HepG2 (cell line): Measurements from ENCODE around the gene GCLM. TPM values are rescaled to one million over a fixed set of nuclear protein-coding genes. Genes with fewer than 3 reads are reported as not detected.

ENCODE experiments used
- ATM ChIP-seq: fragments of 450-650 bp; IDR thresholded peaks from 2 replicates; pipeline ENCODE4 v1.7.1; 2017; ENCODE audit warnings: mild to moderate bottlenecking, borderline replicate concordance
- BORCS8-MEF2B ChIP-seq: sonication (generic); formaldehyde crosslinking; IDR thresholded peaks from 2 replicates; pipeline ENCODE4 v1.8.0; 2022; ENCODE audit warnings: mild to moderate bottlenecking, missing genetic modification reagents
- CBX5 ChIP-seq: sonication (generic); formaldehyde crosslinking; IDR thresholded peaks from 2 replicates; pipeline ENCODE4 v1.4.0; 2020; ENCODE audit warnings: missing genetic modification reagents, borderline replicate concordance
- FOXC1 ChIP-seq: sonication (generic); formaldehyde crosslinking; IDR thresholded peaks from 2 replicates; pipeline ENCODE4 v1.8.0; 2022; ENCODE audit warnings: mild to moderate bottlenecking, missing genetic modification reagents, borderline replicate concordance
- KLF16 ChIP-seq, 2 experiments: sonication (generic) in 1 of 2; formaldehyde crosslinking in 1 of 2; IDR thresholded peaks; 2 replicates each; pipeline versions ENCODE4 v1.6.1 to v1.8.0; 2016 to 2023; ENCODE audit warnings: missing genetic modification reagents in 2 of 2, missing compliant biosample characterization in 1 of 2
- RARA ChIP-seq: IDR thresholded peaks from 2 replicates; pipeline ENCODE4 v1.6.1; 2016; ENCODE audit warnings: missing genetic modification reagents, missing compliant biosample characterization
- REL ChIP-seq: sonication (generic); formaldehyde crosslinking; conservative IDR thresholded peaks from 2 replicates; pipeline ENCODE4 v1.8.0; 2022; ENCODE audit warnings: mild to moderate bottlenecking, missing genetic modification reagents, moderate library complexity
- RFX3 ChIP-seq: IDR thresholded peaks from 2 replicates; pipeline ENCODE4 v1.6.1; 2016; ENCODE audit warnings: missing biosample characterization, missing genetic modification reagents
- THYN1 ChIP-seq: sonication (generic); formaldehyde crosslinking; IDR thresholded peaks from 2 replicates; pipeline ENCODE4 v1.8.1; 2023; ENCODE audit warnings: low read depth, mild to moderate bottlenecking, moderate library complexity, missing genetic modification reagents, borderline replicate concordance
- ZNF124 ChIP-seq: sonication (generic); formaldehyde crosslinking; IDR thresholded peaks from 2 replicates; pipeline ENCODE4 v1.4.0; 2020; ENCODE audit warnings: missing genetic modification reagents
- ZNF274 ChIP-seq: sonication (generic); formaldehyde crosslinking; IDR thresholded peaks from 2 replicates; pipeline ENCODE4 v1.5.1; 2020; ENCODE audit warnings: mild to moderate bottlenecking, missing genetic modification reagents
- polyA plus RNA-seq, 8 experiments: library from polyadenylated mRNA; depleted of rRNA in 3 of 8; stranded (reverse) in 7 of 8; unstranded in 1 of 8; fragments of >200 nt; fragmentation: Illumina TruSeq in 4 of 8; extraction: Trizol in 4 of 8; gene quantifications; 2 replicates each; pipeline versions ENCODE4 v1.2.1 to v1.2.3, GENCODE V29; 2011 to 2016; ENCODE audit warnings: low read depth in 4 of 8, missing spikeins in 1 of 8, mixed read lengths in 1 of 8; ENCODE audit not compliant: insufficient read depth in 1 of 8
- total RNA-seq, 5 experiments: library from RNA; depleted of rRNA; stranded (reverse); fragments of >200 nt; fragmentation: Illumina TruSeq; extraction: Trizol; gene quantifications; 2 replicates each; pipeline ENCODE4 v1.2.3, GENCODE V29; 2016; ENCODE audit warnings: low read depth in 1 of 5
- TF ChIP-seq, protein P1 (sequence below): sonication (generic); formaldehyde crosslinking; IDR thresholded peaks from 2 replicates; pipeline ENCODE4 v1.4.0; 2020; ENCODE audit warnings: mild to moderate bottlenecking, low read depth, missing genetic modification reagents
- TF ChIP-seq, protein P2 (sequence below): sonication (generic); formaldehyde crosslinking; IDR thresholded peaks from 2 replicates; pipeline ENCODE4 v1.8.0; 2022; ENCODE audit warnings: missing genetic modification reagents, low read depth, mild to moderate bottlenecking, borderline replicate concordance
- TF ChIP-seq, protein P3 (sequence below): sonication (generic); formaldehyde crosslinking; IDR thresholded peaks from 2 replicates; pipeline ENCODE4 v1.4.0; 2020; ENCODE audit warnings: missing genetic modification reagents, borderline replicate concordance
- TF ChIP-seq, protein P4 (sequence below): sonication (generic); formaldehyde crosslinking; IDR thresholded peaks from 2 replicates; pipeline ENCODE4 v1.8.1; 2022; ENCODE audit warnings: mild to moderate bottlenecking, missing genetic modification reagents
- TF ChIP-seq, protein P5 (sequence below): sonication (generic); formaldehyde crosslinking; IDR thresholded peaks from 2 replicates; pipeline ENCODE4 v1.5.1; 2020; ENCODE audit warnings: mild to moderate bottlenecking, missing genetic modification reagents, moderate library complexity
- TF ChIP-seq, protein P6 (sequence below): sonication (generic); formaldehyde crosslinking; IDR thresholded peaks from 2 replicates; pipeline ENCODE4 v1.4.0; 2020; ENCODE audit warnings: missing genetic modification reagents, borderline replicate concordance

GCLM gene
- total and polyA plus RNA-seq, 2 of the 13 experiments (the other 11 are each of a cell fraction or from before 2014, with no cell fraction given): 8.7 to 29.9 TPM

DNA sequence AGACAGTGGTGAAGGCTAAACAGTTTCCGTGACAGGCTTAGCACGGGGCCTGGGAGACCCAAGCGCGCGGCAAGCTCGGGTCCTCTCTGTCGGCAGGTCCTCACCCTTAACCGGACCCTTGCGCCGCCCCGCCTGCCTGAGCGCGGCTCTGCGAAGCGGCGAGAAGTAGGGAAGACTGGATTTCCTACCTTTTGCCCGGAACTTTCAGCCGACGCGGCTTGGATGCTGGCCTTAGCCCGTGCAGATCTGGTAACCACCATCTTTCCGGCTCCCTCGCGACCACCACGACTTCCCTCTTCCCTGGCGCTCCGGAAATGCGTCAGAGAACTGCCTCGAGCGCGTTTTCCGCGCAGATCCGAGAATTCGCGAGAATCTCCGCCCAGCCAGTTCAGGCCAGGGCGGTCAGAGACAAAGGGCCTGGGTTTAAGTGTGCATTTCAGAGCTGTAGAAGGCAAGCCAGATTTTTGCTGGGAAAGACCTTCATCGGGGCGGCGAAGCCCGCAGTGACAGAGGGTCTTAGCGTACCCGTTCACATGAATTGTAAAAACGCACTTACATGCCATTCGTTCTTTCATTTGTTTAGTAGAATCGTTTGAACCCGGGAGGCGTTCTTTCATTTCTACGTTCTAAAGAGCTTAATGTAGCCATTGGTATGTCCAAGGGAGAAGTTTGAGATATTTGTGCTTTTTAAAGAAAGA, 30.2 kb downstream of the GCLM start, which contains the start of gene DNTTIP2 (continued):
- TF ChIP-seq ZNF124 (CRISPR knock-in tag): peak; percentile 95
- TF ChIP-seq RARA: peak; percentile 26; the same call in 1 of the 2 replicates
- TF ChIP-seq REL: peak; percentile 65; the same call in 1 of the 2 replicates
- TF ChIP-seq, protein P1, sequence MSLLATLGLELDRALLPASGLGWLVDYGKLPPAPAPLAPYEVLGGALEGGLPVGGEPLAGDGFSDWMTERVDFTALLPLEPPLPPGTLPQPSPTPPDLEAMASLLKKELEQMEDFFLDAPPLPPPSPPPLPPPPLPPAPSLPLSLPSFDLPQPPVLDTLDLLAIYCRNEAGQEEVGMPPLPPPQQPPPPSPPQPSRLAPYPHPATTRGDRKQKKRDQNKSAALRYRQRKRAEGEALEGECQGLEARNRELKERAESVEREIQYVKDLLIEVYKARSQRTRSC (CRISPR knock-in tag): peak; percentile 29; the same call in 1 of the 2 replicates
- no peak for TF ChIP-seq ATM
- TF ChIP-seq, protein P2, sequence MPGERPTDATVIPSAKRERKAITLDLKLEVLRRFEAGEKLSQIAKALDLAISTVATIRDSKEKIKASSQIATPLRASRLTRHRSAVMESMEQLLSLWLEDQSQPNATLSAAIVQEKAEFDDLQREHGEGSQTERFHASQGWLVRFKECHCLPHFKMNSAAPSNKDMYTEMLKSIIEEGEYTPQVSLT (CRISPR knock-in tag): no peak
- TF ChIP-seq, protein P3, sequence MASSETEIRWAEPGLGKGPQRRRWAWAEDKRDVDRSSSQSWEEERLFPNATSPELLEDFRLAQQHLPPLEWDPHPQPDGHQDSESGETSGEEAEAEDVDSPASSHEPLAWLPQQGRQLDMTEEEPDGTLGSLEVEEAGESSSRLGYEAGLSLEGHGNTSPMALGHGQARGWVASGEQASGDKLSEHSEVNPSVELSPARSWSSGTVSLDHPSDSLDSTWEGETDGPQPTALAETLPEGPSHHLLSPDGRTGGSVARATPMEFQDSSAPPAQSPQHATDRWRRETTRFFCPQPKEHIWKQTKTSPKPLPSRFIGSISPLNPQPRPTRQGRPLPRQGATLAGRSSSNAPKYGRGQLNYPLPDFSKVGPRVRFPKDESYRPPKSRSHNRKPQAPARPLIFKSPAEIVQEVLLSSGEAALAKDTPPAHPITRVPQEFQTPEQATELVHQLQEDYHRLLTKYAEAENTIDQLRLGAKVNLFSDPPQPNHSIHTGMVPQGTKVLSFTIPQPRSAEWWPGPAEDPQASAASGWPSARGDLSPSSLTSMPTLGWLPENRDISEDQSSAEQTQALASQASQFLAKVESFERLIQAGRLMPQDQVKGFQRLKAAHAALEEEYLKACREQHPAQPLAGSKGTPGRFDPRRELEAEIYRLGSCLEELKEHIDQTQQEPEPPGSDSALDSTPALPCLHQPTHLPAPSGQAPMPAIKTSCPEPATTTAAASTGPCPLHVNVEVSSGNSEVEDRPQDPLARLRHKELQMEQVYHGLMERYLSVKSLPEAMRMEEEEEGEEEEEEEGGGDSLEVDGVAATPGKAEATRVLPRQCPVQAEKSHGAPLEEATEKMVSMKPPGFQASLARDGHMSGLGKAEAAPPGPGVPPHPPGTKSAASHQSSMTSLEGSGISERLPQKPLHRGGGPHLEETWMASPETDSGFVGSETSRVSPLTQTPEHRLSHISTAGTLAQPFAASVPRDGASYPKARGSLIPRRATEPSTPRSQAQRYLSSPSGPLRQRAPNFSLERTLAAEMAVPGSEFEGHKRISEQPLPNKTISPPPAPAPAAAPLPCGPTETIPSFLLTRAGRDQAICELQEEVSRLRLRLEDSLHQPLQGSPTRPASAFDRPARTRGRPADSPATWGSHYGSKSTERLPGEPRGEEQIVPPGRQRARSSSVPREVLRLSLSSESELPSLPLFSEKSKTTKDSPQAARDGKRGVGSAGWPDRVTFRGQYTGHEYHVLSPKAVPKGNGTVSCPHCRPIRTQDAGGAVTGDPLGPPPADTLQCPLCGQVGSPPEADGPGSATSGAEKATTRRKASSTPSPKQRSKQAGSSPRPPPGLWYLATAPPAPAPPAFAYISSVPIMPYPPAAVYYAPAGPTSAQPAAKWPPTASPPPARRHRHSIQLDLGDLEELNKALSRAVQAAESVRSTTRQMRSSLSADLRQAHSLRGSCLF (CRISPR knock-in tag): no peak
- TF ChIP-seq, protein P4, sequence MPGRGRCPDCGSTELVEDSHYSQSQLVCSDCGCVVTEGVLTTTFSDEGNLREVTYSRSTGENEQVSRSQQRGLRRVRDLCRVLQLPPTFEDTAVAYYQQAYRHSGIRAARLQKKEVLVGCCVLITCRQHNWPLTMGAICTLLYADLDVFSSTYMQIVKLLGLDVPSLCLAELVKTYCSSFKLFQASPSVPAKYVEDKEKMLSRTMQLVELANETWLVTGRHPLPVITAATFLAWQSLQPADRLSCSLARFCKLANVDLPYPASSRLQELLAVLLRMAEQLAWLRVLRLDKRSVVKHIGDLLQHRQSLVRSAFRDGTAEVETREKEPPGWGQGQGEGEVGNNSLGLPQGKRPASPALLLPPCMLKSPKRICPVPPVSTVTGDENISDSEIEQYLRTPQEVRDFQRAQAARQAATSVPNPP (CRISPR knock-in tag): no peak
- TF ChIP-seq KLF16 (CRISPR knock-in tag; IDR thresholded peaks at IDR 0.05): peak in 1 of 2 experiments; percentile 90; a peak in 2 of 4 replicates
- TF ChIP-seq FOXC1: peak; percentile 43; the same call in 1 of the 2 replicates
- TF ChIP-seq THYN1: no peak
- no peak for TF ChIP-seq RFX3
- TF ChIP-seq ZNF274: peak; percentile 79; the same call in 1 of the 2 replicates
- TF ChIP-seq, protein P5, sequence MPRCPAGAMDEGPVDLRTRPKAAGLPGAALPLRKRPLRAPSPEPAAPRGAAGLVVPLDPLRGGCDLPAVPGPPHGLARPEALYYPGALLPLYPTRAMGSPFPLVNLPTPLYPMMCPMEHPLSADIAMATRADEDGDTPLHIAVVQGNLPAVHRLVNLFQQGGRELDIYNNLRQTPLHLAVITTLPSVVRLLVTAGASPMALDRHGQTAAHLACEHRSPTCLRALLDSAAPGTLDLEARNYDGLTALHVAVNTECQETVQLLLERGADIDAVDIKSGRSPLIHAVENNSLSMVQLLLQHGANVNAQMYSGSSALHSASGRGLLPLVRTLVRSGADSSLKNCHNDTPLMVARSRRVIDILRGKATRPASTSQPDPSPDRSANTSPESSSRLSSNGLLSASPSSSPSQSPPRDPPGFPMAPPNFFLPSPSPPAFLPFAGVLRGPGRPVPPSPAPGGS (CRISPR knock-in tag): peak; percentile 84
- TF ChIP-seq CBX5: peak; percentile 68; the same call in 1 of the 2 replicates
- TF ChIP-seq BORCS8-MEF2B (CRISPR knock-in tag): 0 out of 2 replicates have a peak, but pooled peaks have one; percentile 29
- TF ChIP-seq, protein P6, sequence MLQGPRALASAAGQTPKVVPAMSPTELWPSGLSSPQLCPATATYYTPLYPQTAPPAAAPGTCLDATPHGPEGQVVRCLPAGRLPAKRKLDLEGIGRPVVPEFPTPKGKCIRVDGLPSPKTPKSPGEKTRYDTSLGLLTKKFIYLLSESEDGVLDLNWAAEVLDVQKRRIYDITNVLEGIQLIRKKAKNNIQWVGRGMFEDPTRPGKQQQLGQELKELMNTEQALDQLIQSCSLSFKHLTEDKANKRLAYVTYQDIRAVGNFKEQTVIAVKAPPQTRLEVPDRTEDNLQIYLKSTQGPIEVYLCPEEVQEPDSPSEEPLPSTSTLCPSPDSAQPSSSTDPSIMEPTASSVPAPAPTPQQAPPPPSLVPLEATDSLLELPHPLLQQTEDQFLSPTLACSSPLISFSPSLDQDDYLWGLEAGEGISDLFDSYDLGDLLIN: 0 out of 2 replicates have a peak, but pooled peaks have one; percentile 21
